Ascending aorta (tissue), 2 donors: ENCODE results near the gene KCNMB1. TPM values are rescaled to one million over a fixed set of nuclear protein-coding genes. Genes with fewer than 3 reads are reported as not detected.

ENCODE experiments used
- DNase-seq, 2 donors: peaks; one replicate each; pipeline ENCODE4 v3.0.0-alpha.2; 2019; ENCODE audit warnings: low spot score in 2 of 2
- H3K27ac ChIP-seq, 2 donors: fragments of 200-600 bp; sonication (generic); one replicate each; pipeline ENCODE4 v1.5.1; 2016 to 2017; ENCODE audit warnings: mild to moderate bottlenecking in 1 of 2
- H3K27me3 ChIP-seq: fragments of 200-600 bp; sonication (generic); one replicate; pipeline ENCODE4 v1.5.1; 2017
- H3K36me3 ChIP-seq, 2 donors: fragments of 200-600 bp; sonication (generic); one replicate each; pipeline ENCODE4 v1.5.1; 2016
- H3K4me1 ChIP-seq, 2 donors: fragments of 200-600 bp; sonication (generic); one replicate each; pipeline ENCODE4 v1.5.1; 2016 to 2017; ENCODE audit warnings: mild to moderate bottlenecking in 1 of 2
- H3K4me3 ChIP-seq, 2 donors: fragments of 200-600 bp; sonication (generic); one replicate each; pipeline ENCODE4 v1.5.1; 2016 to 2017; ENCODE audit warnings: mild to moderate bottlenecking in 1 of 2
- H3K9me3 ChIP-seq, 2 donors: fragments of 200-600 bp; sonication (generic); one replicate each; pipeline ENCODE4 v1.5.1; 2016
- intact Hi-C: fragments of 100-400 bp; cut with DNase I; formaldehyde crosslinking; loops from one replicate; pipeline ENCODE4 v1.15.1; 2023
- total RNA-seq: library from RNA; depleted of rRNA; stranded (reverse); fragments of >200 nt; gene quantifications from one replicate; pipeline ENCODE4 v1.1.0, GENCODE V29; 2016
- TF ChIP-seq, protein P1 (sequence below), 3 experiments: fragments of 200-600 bp in 2 of 3; fragments of 450-650 bp in 1 of 3; sonication (generic) in 2 of 3; IDR thresholded peaks; one replicate each; pipeline ENCODE4 v1.5.1; 2016 to 2019; ENCODE audit warnings: antibody characterized with exemption in 3 of 3, mild to moderate bottlenecking in 1 of 3, moderate library complexity in 1 of 3

KCNMB1 gene
- total RNA-seq, 1 donor from 2014 or later: 30.8 TPM

DNA sequence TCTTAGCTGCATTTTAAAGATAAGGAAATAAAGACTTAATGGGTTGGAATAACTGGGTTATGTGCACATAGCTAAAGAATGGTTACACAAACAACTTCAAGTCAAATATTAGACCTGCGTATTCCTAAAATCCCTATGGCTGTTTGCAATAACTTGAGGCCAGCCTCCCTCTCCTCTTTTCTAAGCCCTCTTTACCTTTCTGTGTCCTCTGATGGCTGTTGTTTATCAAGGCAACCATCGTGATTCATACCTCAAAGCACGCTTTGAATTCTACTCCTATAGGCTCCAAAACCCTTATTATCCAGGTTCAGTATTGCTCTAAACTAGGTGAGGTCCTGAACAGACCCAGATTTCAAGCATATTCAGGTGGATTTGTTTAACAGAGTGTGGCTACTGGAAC, 46.0 kb downstream of the KCNMB1 start:
- H3K36me3 ChIP-seq: no peaks in the 10 kb centered on the region
- TF ChIP-seq, protein P1, sequence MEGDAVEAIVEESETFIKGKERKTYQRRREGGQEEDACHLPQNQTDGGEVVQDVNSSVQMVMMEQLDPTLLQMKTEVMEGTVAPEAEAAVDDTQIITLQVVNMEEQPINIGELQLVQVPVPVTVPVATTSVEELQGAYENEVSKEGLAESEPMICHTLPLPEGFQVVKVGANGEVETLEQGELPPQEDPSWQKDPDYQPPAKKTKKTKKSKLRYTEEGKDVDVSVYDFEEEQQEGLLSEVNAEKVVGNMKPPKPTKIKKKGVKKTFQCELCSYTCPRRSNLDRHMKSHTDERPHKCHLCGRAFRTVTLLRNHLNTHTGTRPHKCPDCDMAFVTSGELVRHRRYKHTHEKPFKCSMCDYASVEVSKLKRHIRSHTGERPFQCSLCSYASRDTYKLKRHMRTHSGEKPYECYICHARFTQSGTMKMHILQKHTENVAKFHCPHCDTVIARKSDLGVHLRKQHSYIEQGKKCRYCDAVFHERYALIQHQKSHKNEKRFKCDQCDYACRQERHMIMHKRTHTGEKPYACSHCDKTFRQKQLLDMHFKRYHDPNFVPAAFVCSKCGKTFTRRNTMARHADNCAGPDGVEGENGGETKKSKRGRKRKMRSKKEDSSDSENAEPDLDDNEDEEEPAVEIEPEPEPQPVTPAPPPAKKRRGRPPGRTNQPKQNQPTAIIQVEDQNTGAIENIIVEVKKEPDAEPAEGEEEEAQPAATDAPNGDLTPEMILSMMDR (IDR thresholded peaks at IDR 0.05): no peak
- H3K4me1 ChIP-seq: no peaks in the 10 kb centered on the region
- intact Hi-C loops: no loop called here
- no peaks in the 10 kb centered on the region for H3K27me3 ChIP-seq
- no peaks in the 10 kb centered on the region for H3K9me3 ChIP-seq
- H3K4me3 ChIP-seq: no peak overlapping the region
- no peak overlapping the region for H3K27ac ChIP-seq
- DNase-seq: peak in 1 of 2 donors; percentile 7

DNA sequence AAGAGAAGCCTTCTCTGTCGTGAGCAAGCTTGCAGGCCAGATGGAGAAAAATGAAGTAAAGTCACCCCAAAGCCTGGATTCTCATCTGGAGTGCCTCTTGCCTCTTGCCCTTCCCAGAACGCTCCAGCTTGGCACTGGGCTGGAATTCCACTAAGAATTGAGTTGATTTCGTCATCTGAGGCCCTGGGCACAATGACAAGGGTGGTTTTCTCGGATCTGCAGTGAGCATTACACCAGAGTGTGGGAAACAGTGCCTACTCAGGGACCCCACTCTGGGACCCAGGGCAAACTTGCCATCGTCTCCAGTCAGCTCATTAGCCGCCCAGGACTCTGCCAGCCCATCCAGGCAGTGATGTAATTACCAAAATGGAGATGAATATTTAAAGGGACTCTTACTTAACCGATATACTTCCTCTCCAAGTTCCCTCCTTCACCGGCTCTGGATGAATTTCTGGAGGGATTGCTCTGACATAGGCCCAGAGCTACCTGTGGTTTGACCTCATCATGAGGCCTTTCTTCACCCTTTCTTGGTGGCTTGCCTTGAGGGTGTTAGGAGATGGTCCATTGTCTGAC, 46.9 kb downstream of the KCNMB1 start:
- Histone ChIP-seq H3K9me3 (no peaks in the 10 kb centered on the region), H3K27me3 (no peaks in the 10 kb centered on the region), H3K4me3 (no peak overlapping the region), H3K27ac (no peak overlapping the region), H3K4me1 (no peaks in the 10 kb centered on the region), H3K36me3 (no peaks in the 10 kb centered on the region)
- intact Hi-C loops: no loop called here
- TF ChIP-seq, protein P1 (IDR thresholded peaks at IDR 0.05): no peak
- DNase-seq: no peak

DNA sequence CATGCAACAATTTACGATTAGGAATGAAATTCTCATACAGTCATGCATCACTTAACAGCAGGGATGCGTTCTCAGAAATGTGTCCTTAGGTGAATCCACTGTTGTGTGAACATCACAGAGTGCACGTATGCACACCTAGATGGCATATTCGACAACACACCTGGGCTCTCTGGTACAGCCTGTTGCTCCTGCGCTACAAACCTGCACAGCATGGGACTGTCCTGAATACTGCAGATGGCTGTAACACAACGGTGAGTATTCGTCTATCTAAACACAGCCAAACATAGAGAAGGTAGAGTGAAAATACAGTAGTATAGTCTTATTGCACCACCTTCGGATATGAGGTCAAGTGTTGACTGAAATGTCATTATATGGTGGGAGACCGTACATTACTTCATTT, 47.6 kb downstream of the KCNMB1 start:
- Histone ChIP-seq H3K36me3 (no peaks in the 10 kb centered on the region), H3K4me3 (no peak overlapping the region), H3K27ac (no peak overlapping the region), H3K27me3 (no peaks in the 10 kb centered on the region), H3K4me1 (no peaks in the 10 kb centered on the region), H3K9me3 (no peaks in the 10 kb centered on the region)
- intact Hi-C loops: no loop called here
- no peak for DNase-seq
- TF ChIP-seq, protein P1 (IDR thresholded peaks at IDR 0.05): no peak

DNA sequence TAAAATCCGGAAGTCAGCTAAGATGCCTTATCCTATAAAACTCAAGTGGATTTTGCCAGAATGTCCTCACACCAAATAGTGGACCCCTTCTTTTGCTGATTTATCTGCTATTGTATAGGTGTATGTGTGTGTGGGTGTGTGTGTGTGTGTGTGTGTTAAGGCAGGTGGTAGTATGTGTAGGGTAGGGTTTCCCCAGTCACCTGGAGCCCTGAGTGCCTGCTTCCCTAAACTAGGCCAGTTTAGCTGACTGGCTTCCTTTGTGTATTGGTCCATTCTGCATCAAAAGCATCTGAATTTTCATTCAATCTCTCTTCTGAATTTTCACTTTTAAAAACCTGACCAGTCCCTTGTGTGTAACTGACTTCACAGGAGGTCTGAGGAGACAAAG, 49.4 kb downstream of the KCNMB1 start:
- TF ChIP-seq, protein P1 (IDR thresholded peaks at IDR 0.05): no peak
- intact Hi-C loops: no loop called here
- Histone ChIP-seq H3K4me1 (no peaks in the 10 kb centered on the region), H3K27ac (no peak overlapping the region), H3K4me3 (no peak overlapping the region), H3K36me3 (no peaks in the 10 kb centered on the region), H3K9me3 (no peaks in the 10 kb centered on the region), H3K27me3 (no peaks in the 10 kb centered on the region)
- no peak for DNase-seq

DNA sequence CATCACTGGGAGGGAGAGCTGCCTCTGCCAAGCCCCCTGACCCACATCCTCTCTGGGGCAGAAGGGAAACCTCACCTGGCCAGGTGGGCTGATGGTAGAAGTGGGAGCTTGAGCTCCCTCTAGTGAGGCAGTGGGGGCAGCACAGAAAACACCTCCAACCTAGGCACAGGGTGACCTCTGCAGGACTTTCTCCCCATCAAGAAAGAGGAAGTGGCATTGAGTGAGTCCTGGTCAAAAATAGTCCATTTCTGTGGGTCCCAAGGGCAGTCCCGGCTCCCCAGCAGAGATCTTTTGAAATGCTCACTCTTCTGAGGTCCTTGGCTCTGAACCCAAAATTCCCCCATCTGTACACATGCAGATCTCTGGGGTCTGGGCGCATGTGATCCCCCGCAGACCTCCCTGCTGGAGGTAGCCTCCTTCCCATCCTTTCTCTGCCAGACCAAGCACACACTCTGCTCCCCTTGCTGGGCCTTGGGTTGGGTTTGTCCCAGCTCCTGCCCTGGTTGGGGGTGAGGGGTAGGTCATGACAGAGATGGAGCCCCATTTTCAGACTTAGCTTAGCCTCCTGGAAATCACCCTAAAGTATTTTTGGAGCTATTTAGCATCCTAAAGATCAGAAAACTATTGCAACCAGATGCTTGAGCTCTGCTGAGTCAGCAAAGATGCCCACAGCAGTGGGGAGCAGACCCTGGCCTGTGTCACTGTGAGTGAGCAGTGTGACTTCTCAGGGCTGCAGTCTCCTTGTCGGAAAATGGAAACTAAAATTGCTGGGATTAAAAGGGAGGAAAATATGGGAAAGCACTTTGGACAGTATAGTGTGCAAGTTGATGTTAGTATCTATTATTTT, 50.0 kb downstream of the KCNMB1 start:
- DNase-seq: no peak
- H3K27ac ChIP-seq: no peak overlapping the region
- H3K4me1 ChIP-seq: no peaks in the 10 kb centered on the region
- TF ChIP-seq, protein P1 (IDR thresholded peaks at IDR 0.05): peak in 2 of 3 experiments; percentile 25 to 27
- H3K9me3 ChIP-seq: no peaks in the 10 kb centered on the region
- intact Hi-C loops: no loop called here
- no peaks in the 10 kb centered on the region for H3K36me3 ChIP-seq
- H3K4me3 ChIP-seq: no peak overlapping the region
- no peaks in the 10 kb centered on the region for H3K27me3 ChIP-seq
